Measurements from ENCODE around the gene WDR86. TPM values are rescaled to one million over a fixed set of nuclear protein-coding genes. Genes with fewer than 3 reads are reported as not detected.

The WDR86 gene
- total and polyA plus RNA-seq, 2 of the 8 experiments (the other 6 are each of a cell fraction or from before 2014, with no cell fraction given) = 12.7 to 15.8 TPM

GRCh38 chr7:151420144-151420543, 10.3 kb upstream of the WDR86 start:
- Histone ChIP-seq H2AK5ac (ENCODE audit: low read depth, low read length) (no peak overlapping the region), H4K91ac (replicated peaks; ENCODE audit: insufficient read length, low read length) (no peak overlapping the region), H3K9ac (replicated peaks in 1 of 4; ENCODE audit: extremely low read depth in 1 of 4, low read depth in 3 of 4, low read length in 3 of 4) (no peak overlapping the region), H3K4ac (replicated peaks; ENCODE audit: insufficient read length, low read depth, low read length) (no peak overlapping the region), H3K14ac (ENCODE audit: insufficient read length) (no peak overlapping the region), H2BK20ac (ENCODE audit: low read length) (no peak overlapping the region), H3K36me3 (ENCODE audit: control insufficient read depth in 2 of 4, insufficient read depth in 4 of 4, low read length in 3 of 4) (no peaks in the 10 kb centered on the region), H3K4me2 (ENCODE audit: insufficient read depth in 1 of 2, low read depth in 2 of 2, low read length in 2 of 2) (no peak overlapping the region), H3K79me2 (ENCODE audit: control insufficient read depth in 1 of 2, insufficient read depth in 2 of 2, low read length in 2 of 2) (no peaks in the 10 kb centered on the region), H3K4me3 (ENCODE audit: extremely low read depth in 1 of 4, insufficient read depth in 2 of 4, low read depth in 3 of 4, low read length in 4 of 4) (no peak overlapping the region), H2BK5ac (ENCODE audit: low read depth, low read length) (no peak overlapping the region), H3K23ac (ENCODE audit: insufficient read length) (no peak overlapping the region), H4K20me1 (replicated peaks in 1 of 2; ENCODE audit: control insufficient read depth in 1 of 2, insufficient read depth in 2 of 2, low read length in 2 of 2) (no peaks in the 10 kb centered on the region), H3K18ac (ENCODE audit: extremely low read depth, low read length) (no peak overlapping the region), H3K79me1 (ENCODE audit: low read depth, low read length) (no peaks in the 10 kb centered on the region), H2BK12ac (ENCODE audit: low read depth, low read length) (no peak overlapping the region), H3K9me3 (ENCODE audit: insufficient read depth in 2 of 2, low read depth in 1 of 2, low read length in 1 of 2) (peaks cover 5 to 7% of the 10 kb centered on the region in 2 experiments; a peak in 2 of 4 replicates), H2BK120ac (replicated peaks; ENCODE audit: low read depth, low read length) (no peak overlapping the region), H3K4me1 (replicated peaks in 1 of 4; ENCODE audit: control insufficient read depth in 3 of 4, insufficient read depth in 4 of 4, low read length in 3 of 4) (peaks cover 0 to 6% (median 0%) of the 10 kb centered on the region in 4 experiments; a peak in 1 of 7 replicates), H3K27me3 (replicated peaks in 1 of 4; ENCODE audit: control insufficient read depth in 3 of 4, extremely low read depth in 1 of 4, insufficient read depth in 3 of 4, low read length in 3 of 4) (peaks cover 0 to 12% (median 9%) of the 10 kb centered on the region in 4 experiments; a peak in 3 of 7 replicates), H4K8ac (ENCODE audit: extremely low read depth, insufficient read depth, low read length) (no peak overlapping the region), H3K23me2 (ENCODE audit: low read depth, low read length) (no peaks in the 10 kb centered on the region), H2BK15ac (ENCODE audit: low read length) (no peak overlapping the region), H3K56ac (replicated peaks; ENCODE audit: insufficient read length, low read depth, low read length) (no peak overlapping the region), H2AFZ (ENCODE audit: low read length) (no peak overlapping the region), H3K27ac (ENCODE audit: low read depth, low read length) (no peak overlapping the region), H4K5ac (ENCODE audit: insufficient read length, low read depth, low read length) (no peak overlapping the region)
- ChIA-PET POLR2A (ENCODE audit: partially characterized antibody) (no interaction called here), CTCF (ENCODE audit: partially characterized antibody) (interaction anchor here (1.2 kb wide), 1 partner anchor 28 kb away, joined by 3 read pairs; no protein-coding TSS in a partner anchor)
- WGBS, 2 experiments (ENCODE audit: extremely low coverage in 1 of 2, insufficient coverage in 1 of 2, insufficient read length in 1 of 2, insufficient replicate concordance in 2 of 2, low coverage in 1 of 2, low lambda C conversion rate in 2 of 2, missing lambda C conversion rate in 1 of 2) = 83% methylated on average over 5 of the region's 5 CpGs; no CpG with 5 or more reads in 1 of the 2 experiments
- DNase-seq (ENCODE audit: low read depth in 1 of 2, low spot score in 2 of 2) (no peak), FAIRE-seq (no peak)
- TF ChIP-seq MAX (IDR thresholded peaks at IDR 0.05) (no peak), FOSL1 (IDR thresholded peaks at IDR 0.05; ENCODE audit: insufficient read depth, low read depth, low read length) (no peak), SRF (IDR thresholded peaks at IDR 0.05; ENCODE audit: low read depth, low read length) (no peak), CHD1 (IDR thresholded peaks at IDR 0.05; ENCODE audit: low read depth, low read length) (no peak), SAP30 (IDR thresholded peaks at IDR 0.05; ENCODE audit: insufficient read depth, insufficient replicate concordance, low read length) (no peak), HDAC2 (IDR thresholded peaks at IDR 0.05; ENCODE audit: borderline replicate concordance in 1 of 2, low read depth in 2 of 2, low read length in 2 of 2) (no peak), RAD21 (IDR thresholded peaks at IDR 0.05 in 1 of 2, conservative IDR thresholded peaks at IDR 0.05 in 1 of 2; ENCODE audit: low read depth in 2 of 2, low read length in 2 of 2) (no peak), SP4 (IDR thresholded peaks at IDR 0.05; ENCODE audit: low read length) (no peak), JUN (IDR thresholded peaks at IDR 0.05; ENCODE audit: low read depth, low read length) (no peak), SIN3A (conservative IDR thresholded peaks at IDR 0.05 in 1 of 2, IDR thresholded peaks at IDR 0.05 in 1 of 2; ENCODE audit: low read depth in 1 of 2, low read length in 2 of 2) (no peak), TAF1 (IDR thresholded peaks at IDR 0.05; ENCODE audit: low read depth, low read length) (no peak), CBX5 (IDR thresholded peaks at IDR 0.05; ENCODE audit: low read depth, low read length) (no peak), RNF2 (IDR thresholded peaks at IDR 0.05; ENCODE audit: borderline replicate concordance, low read depth, low read length, missing control alignments, poor library complexity, severe bottlenecking) (no peak)
